Frontal cortex (tissue), 4 donors: Measurements from ENCODE around the gene HID1. TPM values are rescaled to one million over a fixed set of nuclear protein-coding genes. Genes with fewer than 3 reads are reported as not detected.
"Not testable (repeated sequence)": the region's sequence is repeated elsewhere in the genome, so short reads cannot be mapped to it uniquely, and the experiment has no call there.

Experiments
- DNase-seq, 2 donors: peaks; one replicate each; pipeline ENCODE4 v3.0.0; 2012; ENCODE audit warnings: low spot score in 2 of 2
- FAIRE-seq: peaks from 2 replicates; lab custom pipeline; 2012; peaks lifted over from hg19 to GRCh38; lab: Jason Lieb, UNC
- total RNA-seq: library from RNA; depleted of rRNA; stranded (reverse); fragments of >200 nt; gene quantifications from one replicate; pipeline ENCODE4 v1.2.3, GENCODE V29; 2014
- donor health status: control.
- donor health status: control.
- donor health status: control.

The HID1 gene
- total RNA-seq, 1 donor from 2014 or later = 17.1 TPM

GRCh38 chr17:74906214-74906793 lies 66.3 kb downstream of the HID1 start:
- FAIRE-seq, DNase-seq: not testable (repeated sequence)

DNA sequence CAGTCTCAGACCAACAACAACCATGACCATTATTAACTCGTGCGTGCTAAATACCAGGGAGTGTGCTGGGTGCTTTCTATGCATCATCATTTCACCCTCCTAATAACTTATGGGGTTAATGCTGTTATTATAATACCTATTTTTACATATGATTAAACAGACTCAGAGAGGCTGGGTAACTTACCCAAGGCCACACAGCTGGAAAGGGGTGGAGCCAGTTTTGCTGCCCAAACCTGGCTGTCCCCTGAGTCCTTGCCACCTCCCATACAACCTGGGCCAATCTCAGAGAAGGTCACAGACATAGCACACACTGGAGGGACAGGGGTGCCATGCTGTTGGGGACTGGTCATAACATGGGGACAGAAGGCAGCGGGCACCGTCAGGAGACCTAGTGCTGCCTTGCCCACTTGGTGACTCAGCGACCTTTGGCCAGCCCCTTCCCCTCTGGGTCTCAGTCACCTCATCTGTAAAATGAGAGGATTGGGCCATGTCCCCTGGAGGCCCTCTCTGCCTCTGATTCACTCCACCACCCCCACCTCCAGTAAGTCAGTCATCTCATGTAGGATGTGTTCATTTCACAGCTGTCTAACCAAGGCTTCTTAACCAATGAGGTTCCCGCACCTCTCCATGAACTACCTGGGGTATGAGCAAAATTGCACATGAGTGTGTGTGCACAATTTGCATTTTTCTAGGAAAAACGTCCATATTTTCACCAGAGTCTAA lies 67.7 kb downstream of the HID1 start:
- no peak for DNase-seq
- no peak for FAIRE-seq

- FAIRE-seq (no peak), DNase-seq (no peak)
Observed at GRCh38 chr17:74903671-74904070, 68.9 kb downstream of the HID1 start.

DNA sequence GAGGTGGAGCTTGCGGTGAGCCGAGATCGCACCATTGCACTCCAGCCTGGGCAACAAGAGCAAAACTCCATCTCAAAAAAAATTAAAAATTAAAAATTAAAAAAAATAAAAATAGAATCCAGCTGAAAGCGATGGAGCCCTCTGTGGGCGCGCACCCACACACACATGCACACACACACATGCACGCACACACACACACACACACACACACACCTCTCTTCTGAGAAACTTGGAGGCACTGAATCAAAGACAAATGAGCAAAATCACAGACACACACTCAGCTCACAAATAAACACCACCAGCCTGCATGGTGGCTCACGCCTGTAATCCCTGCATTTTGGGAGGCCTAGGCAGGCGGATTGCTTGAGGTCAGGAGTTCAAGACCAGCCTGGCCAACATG lies 69.5 kb downstream of the HID1 start:
- DNase-seq (no peak), FAIRE-seq (no peak)

GRCh38 chr17:74901353-74902135 lies 71.0 kb downstream of the HID1 start:
- DNase-seq = no peak
- FAIRE-seq = no peak

Other genes starting within 250 kb of the HID1 start
- gene RAB37, start 235.5 kb downstream of the HID1 start, total RNA-seq = 0.82 TPM
- 4.1 TPM for gene NHERF1, start 224.1 kb downstream of the HID1 start, total RNA-seq
- gene NAT9, start 196.4 kb downstream of the HID1 start, total RNA-seq = 13.9 TPM
- 1.2 TPM for gene GRIN2C, start 112.9 kb downstream of the HID1 start, total RNA-seq
- gene FDXR, start 99.8 kb downstream of the HID1 start, total RNA-seq = 2.4 TPM
- gene FADS6, start 79.1 kb downstream of the HID1 start, total RNA-seq = 0.82 TPM
- gene USH1G, start 49.5 kb downstream of the HID1 start, total RNA-seq = 0.41 TPM
- gene OTOP2, start 48.5 kb downstream of the HID1 start, total RNA-seq = not detected
- gene OTOP3, start 36.9 kb downstream of the HID1 start, total RNA-seq = not detected
- 3.3 TPM for gene CDR2L, start 14.9 kb upstream of the HID1 start, total RNA-seq
- 12.6 TPM for gene MRPL58, start 39.9 kb upstream of the HID1 start, total RNA-seq
- gene ATP5PD, start 74.2 kb upstream of the HID1 start, total RNA-seq = 106 TPM
- gene KCTD2, start 74.5 kb upstream of the HID1 start, total RNA-seq = 28.9 TPM
- gene SLC16A5, start 115.2 kb upstream of the HID1 start, total RNA-seq = 1.2 TPM
- gene ARMC7, start 137.2 kb upstream of the HID1 start, total RNA-seq = 2.4 TPM
- 20.8 TPM for gene NT5C, start 159.0 kb upstream of the HID1 start, total RNA-seq
- 538 TPM for gene JPT1, start 181.8 kb upstream of the HID1 start, total RNA-seq
- gene SUMO2, start 210.2 kb upstream of the HID1 start, total RNA-seq = 181 TPM
- 28.1 TPM for gene NUP85, start 232.9 kb upstream of the HID1 start, total RNA-seq